ENCODE results near the gene ARHGAP24. TPM values are rescaled to one million over a fixed set of nuclear protein-coding genes. Genes with fewer than 3 reads are reported as not detected.

The ARHGAP24 gene
- total RNA-seq, 1 experiment from 2014 or later: 17.4 TPM

DNA sequence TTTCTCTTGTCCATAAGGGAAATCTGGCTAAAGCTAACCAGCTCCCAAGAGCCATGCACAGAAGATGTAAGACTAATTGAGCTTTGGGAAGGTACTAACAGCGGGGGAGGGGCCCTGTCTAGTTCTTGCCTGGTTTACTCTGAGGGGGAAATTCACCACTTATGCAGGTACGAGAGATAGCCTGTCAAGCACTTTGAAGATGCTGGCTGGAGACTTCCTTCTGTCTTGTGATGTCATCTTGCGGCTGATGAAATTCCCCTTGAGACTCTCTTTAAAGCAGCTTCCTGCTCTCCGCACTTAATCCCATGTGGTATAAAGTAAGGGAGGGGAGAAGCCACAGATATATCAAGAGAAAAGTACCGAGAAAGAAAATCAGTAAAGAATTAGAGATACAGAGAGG is 539.6 kb downstream of the ARHGAP24 start:
- H3K27ac ChIP-seq (ENCODE audit: low read length): no peak overlapping the region
- H3K4me3 ChIP-seq (ENCODE audit: low read depth in 2 of 2, low read length in 2 of 2): no peak overlapping the region
- no peaks in the 10 kb centered on the region for H3K27me3 ChIP-seq (ENCODE audit: control insufficient read depth, insufficient read depth, low read length)
- no peaks in the 10 kb centered on the region for H3K4me1 ChIP-seq (ENCODE audit: control insufficient read depth, insufficient read depth, low read length)
- CTCF ChIA-PET: interaction anchor here (0.7 kb wide), 1 partner anchor 267 kb away, joined by 8 read pairs; no protein-coding TSS in a partner anchor
- intact Hi-C loops (cut with micrococcal nuclease; ENCODE audit: unreplicated experiment): no loop called here
- no peaks in the 10 kb centered on the region for H3K9me3 ChIP-seq (ENCODE audit: control insufficient read depth, insufficient read depth, low read depth, low read length)
- BruUV-seq (replicated peaks): no TSS peak
- H3K36me3 ChIP-seq (ENCODE audit: control insufficient read depth, insufficient read depth, low read length): no peaks in the 10 kb centered on the region
- in situ Hi-C loops (cut with HindIII; ENCODE audit: low pct_unique_long_range_greater_than_20kb, low sequenced_read_pairs): no loop called here
- TF ChIP-seq, protein P1, sequence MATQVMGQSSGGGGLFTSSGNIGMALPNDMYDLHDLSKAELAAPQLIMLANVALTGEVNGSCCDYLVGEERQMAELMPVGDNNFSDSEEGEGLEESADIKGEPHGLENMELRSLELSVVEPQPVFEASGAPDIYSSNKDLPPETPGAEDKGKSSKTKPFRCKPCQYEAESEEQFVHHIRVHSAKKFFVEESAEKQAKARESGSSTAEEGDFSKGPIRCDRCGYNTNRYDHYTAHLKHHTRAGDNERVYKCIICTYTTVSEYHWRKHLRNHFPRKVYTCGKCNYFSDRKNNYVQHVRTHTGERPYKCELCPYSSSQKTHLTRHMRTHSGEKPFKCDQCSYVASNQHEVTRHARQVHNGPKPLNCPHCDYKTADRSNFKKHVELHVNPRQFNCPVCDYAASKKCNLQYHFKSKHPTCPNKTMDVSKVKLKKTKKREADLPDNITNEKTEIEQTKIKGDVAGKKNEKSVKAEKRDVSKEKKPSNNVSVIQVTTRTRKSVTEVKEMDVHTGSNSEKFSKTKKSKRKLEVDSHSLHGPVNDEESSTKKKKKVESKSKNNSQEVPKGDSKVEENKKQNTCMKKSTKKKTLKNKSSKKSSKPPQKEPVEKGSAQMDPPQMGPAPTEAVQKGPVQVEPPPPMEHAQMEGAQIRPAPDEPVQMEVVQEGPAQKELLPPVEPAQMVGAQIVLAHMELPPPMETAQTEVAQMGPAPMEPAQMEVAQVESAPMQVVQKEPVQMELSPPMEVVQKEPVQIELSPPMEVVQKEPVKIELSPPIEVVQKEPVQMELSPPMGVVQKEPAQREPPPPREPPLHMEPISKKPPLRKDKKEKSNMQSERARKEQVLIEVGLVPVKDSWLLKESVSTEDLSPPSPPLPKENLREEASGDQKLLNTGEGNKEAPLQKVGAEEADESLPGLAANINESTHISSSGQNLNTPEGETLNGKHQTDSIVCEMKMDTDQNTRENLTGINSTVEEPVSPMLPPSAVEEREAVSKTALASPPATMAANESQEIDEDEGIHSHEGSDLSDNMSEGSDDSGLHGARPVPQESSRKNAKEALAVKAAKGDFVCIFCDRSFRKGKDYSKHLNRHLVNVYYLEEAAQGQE (IDR thresholded peaks at IDR 0.05; ENCODE audit: insufficient read depth in 1 of 2, low read depth in 2 of 2, low read length in 1 of 2): no peak
- no peak for TF ChIP-seq TCF7L2 (IDR thresholded peaks at IDR 0.05; ENCODE audit: low read depth, low read length)
- no peak for TF ChIP-seq CTCF (IDR thresholded peaks at IDR 0.05)
- TF ChIP-seq POLR2AphosphoS5 (IDR thresholded peaks at IDR 0.05; ENCODE audit: low read depth, low read length): no peak
- TF ChIP-seq SIN3A (IDR thresholded peaks at IDR 0.05; ENCODE audit: borderline replicate concordance, insufficient read depth, low read depth, low read length): no peak
- DNase-seq (ENCODE audit: low read depth, low spot score): no peak
- POLR2A ChIA-PET: no interaction called here
- no peak for ATAC-seq

DNA sequence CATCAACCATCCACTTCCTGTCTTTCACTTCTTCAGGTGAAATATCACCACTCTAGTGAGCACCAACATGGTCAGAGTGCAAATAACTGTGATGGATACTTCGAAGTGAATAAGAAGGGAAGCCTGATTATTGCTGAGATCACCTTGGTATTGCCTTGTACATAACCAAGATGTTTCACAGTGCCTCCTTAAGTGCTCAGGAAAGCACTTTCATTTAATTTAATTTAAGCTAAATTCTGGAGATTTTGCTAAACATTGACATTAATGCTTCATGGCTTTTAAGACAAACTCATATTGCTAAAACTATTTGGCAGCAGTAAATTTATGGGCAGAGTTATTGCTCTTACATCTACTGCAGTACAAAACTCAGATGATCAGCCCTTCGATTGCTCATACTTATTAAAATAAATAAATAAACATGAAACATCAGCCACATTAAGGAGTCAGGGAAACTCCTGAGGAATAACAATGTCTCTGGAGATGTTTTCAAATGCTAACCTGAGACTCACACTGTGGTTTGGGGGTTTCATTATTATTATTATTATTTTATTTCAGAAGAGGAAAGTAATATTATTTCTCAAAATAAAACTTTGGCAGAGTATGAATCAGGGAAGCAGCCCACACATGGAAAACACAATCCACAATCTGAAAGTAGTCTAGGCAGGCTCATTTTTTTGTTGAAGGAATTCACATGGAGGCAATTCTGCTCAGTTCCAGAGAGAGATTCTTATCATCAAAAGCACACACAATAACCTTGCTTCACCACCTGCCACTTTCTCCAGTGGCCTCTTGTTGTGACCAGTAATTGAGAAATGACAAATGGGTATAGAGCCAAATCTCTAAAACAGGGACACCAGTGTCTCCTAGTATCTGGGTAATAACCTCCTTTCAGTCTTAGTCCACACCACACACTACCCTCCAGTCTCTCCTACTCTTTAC is 540.7 kb downstream of the ARHGAP24 start:
- intact Hi-C loops (cut with micrococcal nuclease; ENCODE audit: unreplicated experiment): no loop called here
- ChIA-PET POLR2A (no interaction called here), CTCF (interaction anchor here (0.7 kb wide), 1 partner anchor 268 kb away, joined by 8 read pairs; no protein-coding TSS in a partner anchor)

More for the DNA sequence above, 540.7 kb downstream of the ARHGAP24 start:
- in situ Hi-C loops (cut with HindIII; ENCODE audit: low pct_unique_long_range_greater_than_20kb, low sequenced_read_pairs): no loop called here
- ATAC-seq (no peak), DNase-seq (ENCODE audit: low read depth, low spot score) (no peak)
- TF ChIP-seq TCF7L2 (IDR thresholded peaks at IDR 0.05; ENCODE audit: low read depth, low read length): no peak
- TF ChIP-seq SIN3A (IDR thresholded peaks at IDR 0.05; ENCODE audit: borderline replicate concordance, insufficient read depth, low read depth, low read length): no peak
- TF ChIP-seq CTCF (IDR thresholded peaks at IDR 0.05): no peak
- TF ChIP-seq, protein P1 (IDR thresholded peaks at IDR 0.05; ENCODE audit: insufficient read depth in 1 of 2, low read depth in 2 of 2, low read length in 1 of 2): no peak
- TF ChIP-seq POLR2AphosphoS5 (IDR thresholded peaks at IDR 0.05; ENCODE audit: low read depth, low read length): no peak
- Histone ChIP-seq H3K36me3 (ENCODE audit: control insufficient read depth, insufficient read depth, low read length) (no peaks in the 10 kb centered on the region), H3K27ac (ENCODE audit: low read length) (no peak overlapping the region), H3K4me1 (ENCODE audit: control insufficient read depth, insufficient read depth, low read length) (no peaks in the 10 kb centered on the region), H3K9me3 (ENCODE audit: control insufficient read depth, insufficient read depth, low read depth, low read length) (no peaks in the 10 kb centered on the region), H3K27me3 (ENCODE audit: control insufficient read depth, insufficient read depth, low read length) (no peaks in the 10 kb centered on the region), H3K4me3 (ENCODE audit: low read depth in 2 of 2, low read length in 2 of 2) (no peak overlapping the region)
- no TSS peak for BruUV-seq (replicated peaks)
